ENCODE results near the gene ASCL5. TPM values are rescaled to one million over a fixed set of nuclear protein-coding genes. Genes with fewer than 3 reads are reported as not detected.

ASCL5 gene
- total RNA-seq, 1 experiment from 2014 or later, result not detected

DNA sequence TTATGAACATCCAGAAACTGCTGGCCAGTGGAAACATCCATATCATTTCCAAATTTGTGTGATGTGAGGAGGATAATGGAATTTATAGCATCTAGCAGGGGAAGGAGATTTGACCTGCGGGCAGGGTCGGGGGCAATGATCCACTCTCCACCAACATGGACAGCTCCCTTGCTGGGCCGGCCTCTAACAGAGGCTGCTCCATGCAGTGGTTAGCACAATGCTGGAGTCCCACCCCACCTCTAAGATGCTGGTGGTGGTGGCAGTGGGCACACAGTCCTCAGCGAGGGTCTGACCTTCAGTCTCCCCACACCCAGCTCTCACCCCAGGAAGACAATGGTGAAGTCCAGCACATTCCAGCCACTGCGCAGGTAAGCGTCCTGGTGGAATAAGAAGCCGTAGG is 33.4 kb downstream of the ASCL5 start:
- intact Hi-C loops (cut with micrococcal nuclease; ENCODE audit: unreplicated experiment), result no loop called here
- ATAC-seq (no peak), DNase-seq (ENCODE audit: low read depth, low spot score) (no peak)
- H3K9me3 ChIP-seq (ENCODE audit: control insufficient read depth, insufficient read depth, low read depth, low read length), result no peaks in the 10 kb centered on the region
- H3K27ac ChIP-seq (ENCODE audit: low read length), result no peak overlapping the region
- H3K4me1 ChIP-seq (ENCODE audit: control insufficient read depth, insufficient read depth, low read length), result no peaks in the 10 kb centered on the region
- H3K36me3 ChIP-seq (ENCODE audit: control insufficient read depth, insufficient read depth, low read length), result no peaks in the 10 kb centered on the region
- POLR2A ChIA-PET, result no interaction called here
- in situ Hi-C loops (cut with HindIII; ENCODE audit: low pct_unique_long_range_greater_than_20kb, low sequenced_read_pairs), result no loop called here
- no peak for TF ChIP-seq REST (IDR thresholded peaks at IDR 0.05; ENCODE audit: insufficient read depth in 1 of 2, low read depth in 2 of 2, low read length in 1 of 2)
- TF ChIP-seq TCF7L2 (IDR thresholded peaks at IDR 0.05; ENCODE audit: low read depth, low read length), result no peak
- TF ChIP-seq POLR2AphosphoS5 (IDR thresholded peaks at IDR 0.05; ENCODE audit: low read depth, low read length), result no peak
- no peak for TF ChIP-seq CTCF (IDR thresholded peaks at IDR 0.05)
- no peak for TF ChIP-seq SIN3A (IDR thresholded peaks at IDR 0.05; ENCODE audit: borderline replicate concordance, insufficient read depth, low read depth, low read length)
- CTCF ChIA-PET, result no interaction called here
- BruUV-seq (replicated peaks), result no TSS peak
- H3K4me3 ChIP-seq (ENCODE audit: low read depth in 2 of 2, low read length in 2 of 2), result no peak overlapping the region
- H3K27me3 ChIP-seq (ENCODE audit: control insufficient read depth, insufficient read depth, low read length), result no peaks in the 10 kb centered on the region; the same call in 1 of the 2 replicates

DNA sequence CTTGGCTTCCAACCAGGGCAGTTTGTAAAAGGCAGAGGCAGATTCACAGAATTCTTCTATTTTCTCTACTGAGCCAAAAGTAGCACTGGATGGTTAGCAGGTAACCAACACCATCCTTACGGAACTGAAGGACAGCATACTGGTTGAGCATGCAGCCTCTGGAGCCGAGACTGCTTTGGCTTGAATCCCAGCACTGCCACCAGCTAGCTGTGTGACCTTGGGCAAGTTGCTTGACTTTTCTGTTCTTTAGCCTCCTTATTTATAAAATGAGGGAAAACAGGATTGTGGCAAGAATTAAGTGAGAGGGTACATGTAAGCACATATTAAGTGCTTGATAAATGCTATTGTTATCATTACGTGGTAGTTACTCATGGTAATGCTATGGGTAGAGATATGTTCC is 34.2 kb downstream of the ASCL5 start:
- Histone ChIP-seq H3K27me3 (ENCODE audit: control insufficient read depth, insufficient read depth, low read length) (no peaks in the 10 kb centered on the region; the same call in 1 of the 2 replicates), H3K9me3 (ENCODE audit: control insufficient read depth, insufficient read depth, low read depth, low read length) (no peaks in the 10 kb centered on the region), H3K27ac (ENCODE audit: low read length) (no peak overlapping the region), H3K4me3 (ENCODE audit: low read depth in 2 of 2, low read length in 2 of 2) (no peak overlapping the region), H3K36me3 (ENCODE audit: control insufficient read depth, insufficient read depth, low read length) (no peaks in the 10 kb centered on the region), H3K4me1 (ENCODE audit: control insufficient read depth, insufficient read depth, low read length) (no peaks in the 10 kb centered on the region)
- BruUV-seq (replicated peaks), result no TSS peak
- ChIA-PET CTCF (no interaction called here), POLR2A (no interaction called here)
- DNase-seq (ENCODE audit: low read depth, low spot score), result no peak
- in situ Hi-C loops (cut with HindIII; ENCODE audit: low pct_unique_long_range_greater_than_20kb, low sequenced_read_pairs) (no loop called here), intact Hi-C loops (cut with micrococcal nuclease; ENCODE audit: unreplicated experiment) (no loop called here)
- no peak for ATAC-seq
- TF ChIP-seq REST (IDR thresholded peaks at IDR 0.05; ENCODE audit: insufficient read depth in 1 of 2, low read depth in 2 of 2, low read length in 1 of 2) (no peak), SIN3A (IDR thresholded peaks at IDR 0.05; ENCODE audit: borderline replicate concordance, insufficient read depth, low read depth, low read length) (no peak), POLR2AphosphoS5 (IDR thresholded peaks at IDR 0.05; ENCODE audit: low read depth, low read length) (no peak), CTCF (IDR thresholded peaks at IDR 0.05) (no peak), TCF7L2 (IDR thresholded peaks at IDR 0.05; ENCODE audit: low read depth, low read length) (no peak)

Measured in Panc1 (cell line).